HepG2 (cell line): ENCODE measurements around the gene IFT122. TPM values are rescaled to one million over a fixed set of nuclear protein-coding genes. Genes with fewer than 3 reads are reported as not detected.

Experiments
- BRF2 ChIP-seq: sonication (generic); formaldehyde crosslinking; IDR thresholded peaks from 2 replicates; pipeline ENCODE4 v1.8.1; 2022; ENCODE audit warnings: mild to moderate bottlenecking, missing genetic modification reagents
- DNMT3B ChIP-seq: conservative IDR thresholded peaks from 2 replicates; pipeline ENCODE4 v1.6.1; 2016; ENCODE audit warnings: missing biosample characterization, control low read depth
- ERF ChIP-seq: IDR thresholded peaks from 2 replicates; pipeline ENCODE4 v1.6.1; 2018; ENCODE audit warnings: missing biosample characterization, missing genetic modification reagents
- HHEX ChIP-seq: IDR thresholded peaks from 2 replicates; pipeline ENCODE4 v1.6.1; 2016; ENCODE audit warnings: control low read depth
- JARID2 ChIP-seq: sonication (generic); formaldehyde crosslinking; IDR thresholded peaks from 2 replicates; pipeline ENCODE4 v1.8.1; 2023; ENCODE audit warnings: missing genetic modification reagents, inconsistent platforms; ENCODE audit not compliant: insufficient replicate concordance
- SNAPC2 ChIP-seq: sonication (generic); formaldehyde crosslinking; IDR thresholded peaks from 2 replicates; pipeline ENCODE4 v1.8.1; 2022; ENCODE audit warnings: mild to moderate bottlenecking, missing genetic modification reagents
- SRSF4 ChIP-seq: fragments of 200-400 bp; formaldehyde crosslinking; IDR thresholded peaks from one replicate; pipeline ENCODE4 v1.6.1; 2018; ENCODE audit warnings: mild to moderate bottlenecking, low read depth, low read length, moderate library complexity; ENCODE audit not compliant: poor library complexity, severe bottlenecking
- U2AF1 ChIP-seq: fragments of 200-400 bp; formaldehyde crosslinking; optimal IDR thresholded peaks from 2 replicates; pipeline ENCODE3; 2017; ENCODE audit warnings: mild to moderate bottlenecking, low read depth, low read length
- ZNF101 ChIP-seq: sonication (generic); formaldehyde crosslinking; IDR thresholded peaks from 2 replicates; pipeline ENCODE4 v1.4.0; 2020; ENCODE audit warnings: mild to moderate bottlenecking, low read depth, missing genetic modification reagents, borderline replicate concordance
- ZNF138 ChIP-seq: sonication (generic); formaldehyde crosslinking; IDR thresholded peaks from 2 replicates; pipeline ENCODE4 v1.5.0; 2020; ENCODE audit warnings: mild to moderate bottlenecking, low read depth, missing genetic modification reagents
- ZNF468 ChIP-seq: sonication (generic); formaldehyde crosslinking; IDR thresholded peaks from 2 replicates; pipeline ENCODE4 v1.8.0; 2022; ENCODE audit warnings: mild to moderate bottlenecking, moderate library complexity, missing genetic modification reagents
- ZNF746 ChIP-seq: sonication (generic); formaldehyde crosslinking; IDR thresholded peaks from 2 replicates; pipeline ENCODE4 v1.8.0; 2022; ENCODE audit warnings: mild to moderate bottlenecking, missing genetic modification reagents
- ZNF766 ChIP-seq: sonication (generic); formaldehyde crosslinking; IDR thresholded peaks from 2 replicates; pipeline ENCODE4 v1.5.0; 2020; ENCODE audit warnings: missing genetic modification reagents, borderline replicate concordance
- polyA plus RNA-seq, 8 experiments: library from polyadenylated mRNA; depleted of rRNA in 3 of 8; stranded (reverse) in 7 of 8; unstranded in 1 of 8; fragments of >200 nt; fragmentation: Illumina TruSeq in 4 of 8; extraction: Trizol in 4 of 8; gene quantifications; 2 replicates each; pipeline versions ENCODE4 v1.2.1 to v1.2.3, GENCODE V29; 2011 to 2016; ENCODE audit warnings: low read depth in 4 of 8, missing spikeins in 1 of 8, mixed read lengths in 1 of 8; ENCODE audit not compliant: insufficient read depth in 1 of 8
- total RNA-seq, 5 experiments: library from RNA; depleted of rRNA; stranded (reverse); fragments of >200 nt; fragmentation: Illumina TruSeq; extraction: Trizol; gene quantifications; 2 replicates each; pipeline ENCODE4 v1.2.3, GENCODE V29; 2016; ENCODE audit warnings: low read depth in 1 of 5
- TF ChIP-seq, protein P1 (sequence below): sonication (generic); formaldehyde crosslinking; IDR thresholded peaks from 2 replicates; pipeline ENCODE4 v1.4.0; 2020; ENCODE audit warnings: missing genetic modification reagents
- TF ChIP-seq, protein P2 (sequence below): sonication (generic); formaldehyde crosslinking; IDR thresholded peaks from 2 replicates; pipeline ENCODE4 v1.4.0; 2020; ENCODE audit warnings: mild to moderate bottlenecking, missing genetic modification reagents
- TF ChIP-seq, protein P3 (sequence below): sonication (generic); formaldehyde crosslinking; IDR thresholded peaks from 2 replicates; pipeline ENCODE4 v1.4.0; 2020; ENCODE audit warnings: missing genetic modification reagents, borderline replicate concordance
- TF ChIP-seq, protein P4 (sequence below): sonication (generic); formaldehyde crosslinking; IDR thresholded peaks from 2 replicates; pipeline ENCODE4 v1.4.0; 2020; ENCODE audit warnings: mild to moderate bottlenecking, missing genetic modification reagents

IFT122 gene
- total and polyA plus RNA-seq, 2 of the 13 experiments (the other 11 are each of a cell fraction or from before 2014, with no cell fraction given), result 10.1 to 10.3 TPM

- TF ChIP-seq, protein P1, sequence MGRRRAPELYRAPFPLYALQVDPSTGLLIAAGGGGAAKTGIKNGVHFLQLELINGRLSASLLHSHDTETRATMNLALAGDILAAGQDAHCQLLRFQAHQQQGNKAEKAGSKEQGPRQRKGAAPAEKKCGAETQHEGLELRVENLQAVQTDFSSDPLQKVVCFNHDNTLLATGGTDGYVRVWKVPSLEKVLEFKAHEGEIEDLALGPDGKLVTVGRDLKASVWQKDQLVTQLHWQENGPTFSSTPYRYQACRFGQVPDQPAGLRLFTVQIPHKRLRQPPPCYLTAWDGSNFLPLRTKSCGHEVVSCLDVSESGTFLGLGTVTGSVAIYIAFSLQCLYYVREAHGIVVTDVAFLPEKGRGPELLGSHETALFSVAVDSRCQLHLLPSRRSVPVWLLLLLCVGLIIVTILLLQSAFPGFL (CRISPR knock-in tag), result no peak
- TF ChIP-seq, protein P2, sequence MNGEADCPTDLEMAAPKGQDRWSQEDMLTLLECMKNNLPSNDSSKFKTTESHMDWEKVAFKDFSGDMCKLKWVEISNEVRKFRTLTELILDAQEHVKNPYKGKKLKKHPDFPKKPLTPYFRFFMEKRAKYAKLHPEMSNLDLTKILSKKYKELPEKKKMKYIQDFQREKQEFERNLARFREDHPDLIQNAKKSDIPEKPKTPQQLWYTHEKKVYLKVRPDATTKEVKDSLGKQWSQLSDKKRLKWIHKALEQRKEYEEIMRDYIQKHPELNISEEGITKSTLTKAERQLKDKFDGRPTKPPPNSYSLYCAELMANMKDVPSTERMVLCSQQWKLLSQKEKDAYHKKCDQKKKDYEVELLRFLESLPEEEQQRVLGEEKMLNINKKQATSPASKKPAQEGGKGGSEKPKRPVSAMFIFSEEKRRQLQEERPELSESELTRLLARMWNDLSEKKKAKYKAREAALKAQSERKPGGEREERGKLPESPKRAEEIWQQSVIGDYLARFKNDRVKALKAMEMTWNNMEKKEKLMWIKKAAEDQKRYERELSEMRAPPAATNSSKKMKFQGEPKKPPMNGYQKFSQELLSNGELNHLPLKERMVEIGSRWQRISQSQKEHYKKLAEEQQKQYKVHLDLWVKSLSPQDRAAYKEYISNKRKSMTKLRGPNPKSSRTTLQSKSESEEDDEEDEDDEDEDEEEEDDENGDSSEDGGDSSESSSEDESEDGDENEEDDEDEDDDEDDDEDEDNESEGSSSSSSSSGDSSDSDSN (CRISPR knock-in tag), result no peak
- TF ChIP-seq ZNF766, result peak; percentile 17; the same call in 1 of the 2 replicates
- TF ChIP-seq HHEX (CRISPR knock-in tag), result no peak
- no peak for TF ChIP-seq ERF (CRISPR knock-in tag)
- 0 out of 2 replicates have a peak, but pooled peaks have one; percentile 19 for TF ChIP-seq ZNF746 (CRISPR knock-in tag)
- 0 out of 2 replicates have a peak, but pooled peaks have one; percentile 58 for TF ChIP-seq ZNF138 (CRISPR knock-in tag)
- TF ChIP-seq BRF2, result no peak; the same call in 1 of the 2 replicates
- TF ChIP-seq, protein P3, sequence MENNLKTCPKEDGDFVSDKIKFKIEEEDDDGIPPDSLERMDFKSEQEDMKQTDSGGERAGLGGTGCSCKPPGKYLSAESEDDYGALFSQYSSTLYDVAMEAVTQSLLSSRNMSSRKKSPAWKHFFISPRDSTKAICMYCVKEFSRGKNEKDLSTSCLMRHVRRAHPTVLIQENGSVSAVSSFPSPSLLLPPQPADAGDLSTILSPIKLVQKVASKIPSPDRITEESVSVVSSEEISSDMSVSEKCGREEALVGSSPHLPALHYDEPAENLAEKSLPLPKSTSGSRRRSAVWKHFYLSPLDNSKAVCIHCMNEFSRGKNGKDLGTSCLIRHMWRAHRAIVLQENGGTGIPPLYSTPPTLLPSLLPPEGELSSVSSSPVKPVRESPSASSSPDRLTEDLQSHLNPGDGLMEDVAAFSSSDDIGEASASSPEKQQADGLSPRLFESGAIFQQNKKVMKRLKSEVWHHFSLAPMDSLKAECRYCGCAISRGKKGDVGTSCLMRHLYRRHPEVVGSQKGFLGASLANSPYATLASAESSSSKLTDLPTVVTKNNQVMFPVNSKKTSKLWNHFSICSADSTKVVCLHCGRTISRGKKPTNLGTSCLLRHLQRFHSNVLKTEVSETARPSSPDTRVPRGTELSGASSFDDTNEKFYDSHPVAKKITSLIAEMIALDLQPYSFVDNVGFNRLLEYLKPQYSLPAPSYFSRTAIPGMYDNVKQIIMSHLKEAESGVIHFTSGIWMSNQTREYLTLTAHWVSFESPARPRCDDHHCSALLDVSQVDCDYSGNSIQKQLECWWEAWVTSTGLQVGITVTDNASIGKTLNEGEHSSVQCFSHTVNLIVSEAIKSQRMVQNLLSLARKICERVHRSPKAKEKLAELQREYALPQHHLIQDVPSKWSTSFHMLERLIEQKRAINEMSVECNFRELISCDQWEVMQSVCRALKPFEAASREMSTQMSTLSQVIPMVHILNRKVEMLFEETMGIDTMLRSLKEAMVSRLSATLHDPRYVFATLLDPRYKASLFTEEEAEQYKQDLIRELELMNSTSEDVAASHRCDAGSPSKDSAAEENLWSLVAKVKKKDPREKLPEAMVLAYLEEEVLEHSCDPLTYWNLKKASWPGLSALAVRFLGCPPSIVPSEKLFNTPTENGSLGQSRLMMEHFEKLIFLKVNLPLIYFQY, result no peak
- TF ChIP-seq, protein P4, sequence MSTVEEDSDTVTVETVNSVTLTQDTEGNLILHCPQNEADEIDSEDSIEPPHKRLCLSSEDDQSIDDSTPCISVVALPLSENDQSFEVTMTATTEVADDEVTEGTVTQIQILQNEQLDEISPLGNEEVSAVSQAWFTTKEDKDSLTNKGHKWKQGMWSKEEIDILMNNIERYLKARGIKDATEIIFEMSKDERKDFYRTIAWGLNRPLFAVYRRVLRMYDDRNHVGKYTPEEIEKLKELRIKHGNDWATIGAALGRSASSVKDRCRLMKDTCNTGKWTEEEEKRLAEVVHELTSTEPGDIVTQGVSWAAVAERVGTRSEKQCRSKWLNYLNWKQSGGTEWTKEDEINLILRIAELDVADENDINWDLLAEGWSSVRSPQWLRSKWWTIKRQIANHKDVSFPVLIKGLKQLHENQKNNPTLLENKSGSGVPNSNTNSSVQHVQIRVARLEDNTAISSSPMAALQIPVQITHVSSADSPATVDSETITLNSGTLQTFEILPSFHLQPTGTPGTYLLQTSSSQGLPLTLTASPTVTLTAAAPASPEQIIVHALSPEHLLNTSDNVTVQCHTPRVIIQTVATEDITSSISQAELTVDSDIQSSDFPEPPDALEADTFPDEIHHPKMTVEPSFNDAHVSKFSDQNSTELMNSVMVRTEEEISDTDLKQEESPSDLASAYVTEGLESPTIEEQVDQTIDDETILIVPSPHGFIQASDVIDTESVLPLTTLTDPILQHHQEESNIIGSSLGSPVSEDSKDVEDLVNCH (CRISPR knock-in tag), result no peak
- TF ChIP-seq SRSF4, result no peak
- TF ChIP-seq JARID2 (CRISPR knock-in tag), result no peak
- no peak for TF ChIP-seq SNAPC2 (CRISPR knock-in tag)
- TF ChIP-seq ZNF468, result no peak
- TF ChIP-seq ZNF101 (CRISPR knock-in tag), result no peak
- no peak for TF ChIP-seq U2AF1
- 0 out of 2 replicates have a peak, but pooled peaks have one; percentile 51 for TF ChIP-seq DNMT3B
Measured at GRCh38 chr3:129439226-129439816, 703 bp upstream of the IFT122 start (continued).
